ENCODE data around the gene MINDY2. TPM values are rescaled to one million over a fixed set of nuclear protein-coding genes. Genes with fewer than 3 reads are reported as not detected.
"Not testable (repeated sequence)": the region's sequence is repeated elsewhere in the genome, so short reads cannot be mapped to it uniquely, and the experiment has no call there.

Gene MINDY2
- total RNA-seq, 1 donor from 2014 or later, result 14.8 TPM

GRCh38 chr15:58876306-58877106 lies 105.4 kb downstream of the MINDY2 start:
- intact Hi-C loops (cut with micrococcal nuclease), result no loop called here

GRCh38 chr15:58877999-58878825 lies 107.1 kb downstream of the MINDY2 start:
- intact Hi-C loops (cut with micrococcal nuclease), result no loop called here

DNA sequence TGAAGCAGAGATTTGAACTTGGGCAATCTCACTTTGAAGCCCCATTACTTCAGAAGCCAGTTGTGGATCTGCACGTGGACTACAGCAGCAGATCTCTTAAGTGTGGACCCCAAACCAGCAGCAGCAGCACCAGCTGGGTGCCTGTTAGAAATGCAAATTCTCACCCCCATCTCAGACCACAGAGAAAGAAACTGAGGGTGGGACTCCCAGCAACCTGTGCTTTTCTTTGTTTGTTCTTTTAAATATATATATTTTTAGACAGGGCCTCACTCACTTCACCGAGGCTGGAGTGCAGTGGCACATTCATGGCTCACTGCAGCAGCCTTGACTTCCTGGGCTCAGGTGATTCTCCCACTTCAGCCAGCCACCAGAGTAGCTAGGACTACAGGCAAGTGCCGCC lies 109.2 kb downstream of the MINDY2 start:
- intact Hi-C loops (cut with micrococcal nuclease), result no loop called here

DNA sequence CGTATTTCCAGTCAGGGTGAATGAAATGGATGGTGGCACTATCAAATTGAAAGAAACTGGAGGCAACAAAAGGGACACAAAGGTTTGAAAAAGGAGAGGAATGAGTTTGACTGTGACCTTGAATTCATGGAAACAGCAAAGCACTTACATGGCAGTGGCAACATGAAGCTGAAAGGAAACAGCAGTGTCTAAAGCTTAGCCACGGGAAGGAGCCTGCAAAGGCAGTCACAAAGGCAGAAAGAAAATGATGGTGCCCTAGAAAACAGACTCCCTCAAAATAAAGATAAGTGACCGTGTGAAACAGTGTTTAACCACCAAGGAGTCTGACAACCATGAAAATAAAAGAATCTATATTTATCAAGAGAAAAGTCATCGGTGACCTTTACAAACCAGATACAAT lies 111.1 kb downstream of the MINDY2 start:
- intact Hi-C loops (cut with micrococcal nuclease), result no loop called here

DNA sequence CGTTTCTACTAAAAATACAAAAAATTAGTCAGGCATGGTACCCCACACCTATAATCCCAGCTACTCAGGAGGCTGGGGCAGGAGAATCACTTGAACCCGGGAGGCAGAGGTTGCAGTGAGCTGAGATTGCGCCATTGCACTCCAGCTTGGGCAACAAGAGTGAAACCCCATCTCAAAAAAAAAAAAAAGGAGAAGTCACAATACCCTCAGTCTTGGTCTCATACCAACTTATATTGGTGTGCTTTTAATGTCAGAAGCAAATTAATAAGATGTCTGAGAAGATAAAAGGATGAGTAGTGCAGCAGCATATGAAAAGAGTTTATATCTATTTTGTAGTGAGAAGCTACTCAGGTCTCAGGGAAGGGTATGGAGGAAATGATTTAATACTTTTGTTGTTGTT lies 112.8 kb downstream of the MINDY2 start:
- intact Hi-C loops (cut with micrococcal nuclease), result not testable (repeated sequence)

DNA sequence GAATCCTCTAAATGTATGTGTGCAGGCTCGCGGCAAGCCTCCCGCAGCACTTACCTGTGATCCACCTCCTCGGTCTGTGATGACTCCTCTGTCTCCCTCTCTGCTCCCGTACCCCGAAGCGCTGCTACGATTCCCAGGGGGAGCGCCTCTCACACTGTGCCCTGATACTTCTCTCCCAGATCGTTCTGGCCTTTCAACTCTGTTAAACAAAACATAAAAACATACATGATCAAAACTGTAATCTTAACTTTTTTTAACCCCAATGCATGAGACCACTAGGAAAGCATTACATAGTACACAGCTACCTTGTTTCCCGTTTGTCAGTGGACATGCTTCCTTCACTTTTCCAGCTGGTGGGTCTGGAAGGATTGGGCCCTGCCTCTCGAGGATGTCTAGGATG lies 115.8 kb downstream of the MINDY2 start:
- intact Hi-C loops (cut with micrococcal nuclease), result no loop called here

DNA sequence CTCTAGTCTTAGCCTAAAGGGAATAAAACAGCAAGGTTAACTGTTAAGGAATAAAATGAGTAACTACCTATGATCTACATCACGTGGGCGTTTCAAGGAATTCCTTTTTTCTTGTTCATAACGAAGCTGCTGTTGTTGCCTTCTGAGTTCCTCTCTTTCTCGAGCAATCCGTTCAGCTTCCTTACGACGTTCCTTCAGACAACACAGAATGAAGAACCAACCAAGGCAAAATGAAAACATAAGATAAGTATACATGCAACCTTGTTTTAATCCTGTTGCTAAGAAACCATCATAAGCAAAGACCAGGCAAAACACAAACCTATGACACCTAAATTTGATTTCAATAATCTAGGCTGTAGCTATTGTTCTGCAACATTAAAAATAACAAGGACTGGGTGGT lies 118.3 kb downstream of the MINDY2 start:
- intact Hi-C loops (cut with micrococcal nuclease), result no loop called here

DNA sequence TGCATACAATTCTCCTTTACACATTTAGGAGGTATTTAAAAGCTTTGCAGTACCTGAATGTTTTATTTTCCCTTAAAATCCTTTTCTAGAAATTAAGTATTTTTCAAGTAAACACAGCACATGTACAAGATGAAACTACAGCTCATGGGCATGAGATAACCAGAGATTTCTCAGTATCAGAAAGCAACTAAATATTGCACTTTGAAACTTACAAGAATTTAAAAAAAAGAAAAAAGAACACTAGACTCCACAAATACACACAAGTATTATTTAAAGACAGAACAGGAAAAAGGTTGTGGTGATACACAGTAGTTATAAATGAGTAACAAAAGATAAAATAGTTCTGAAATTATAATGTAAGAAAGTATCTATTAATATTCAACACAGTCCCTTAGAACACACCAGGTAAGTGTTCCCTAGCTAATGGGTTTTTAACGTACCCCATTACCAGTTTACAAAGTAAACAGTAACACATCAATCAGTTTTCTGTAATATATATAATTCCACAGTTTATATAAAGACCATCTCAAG lies 127.1 kb downstream of the MINDY2 start:
- intact Hi-C loops (cut with micrococcal nuclease), result no loop called here

GRCh38 chr15:58900631-58901030 lies 129.5 kb downstream of the MINDY2 start:
- intact Hi-C loops (cut with micrococcal nuclease), result no loop called here

DNA sequence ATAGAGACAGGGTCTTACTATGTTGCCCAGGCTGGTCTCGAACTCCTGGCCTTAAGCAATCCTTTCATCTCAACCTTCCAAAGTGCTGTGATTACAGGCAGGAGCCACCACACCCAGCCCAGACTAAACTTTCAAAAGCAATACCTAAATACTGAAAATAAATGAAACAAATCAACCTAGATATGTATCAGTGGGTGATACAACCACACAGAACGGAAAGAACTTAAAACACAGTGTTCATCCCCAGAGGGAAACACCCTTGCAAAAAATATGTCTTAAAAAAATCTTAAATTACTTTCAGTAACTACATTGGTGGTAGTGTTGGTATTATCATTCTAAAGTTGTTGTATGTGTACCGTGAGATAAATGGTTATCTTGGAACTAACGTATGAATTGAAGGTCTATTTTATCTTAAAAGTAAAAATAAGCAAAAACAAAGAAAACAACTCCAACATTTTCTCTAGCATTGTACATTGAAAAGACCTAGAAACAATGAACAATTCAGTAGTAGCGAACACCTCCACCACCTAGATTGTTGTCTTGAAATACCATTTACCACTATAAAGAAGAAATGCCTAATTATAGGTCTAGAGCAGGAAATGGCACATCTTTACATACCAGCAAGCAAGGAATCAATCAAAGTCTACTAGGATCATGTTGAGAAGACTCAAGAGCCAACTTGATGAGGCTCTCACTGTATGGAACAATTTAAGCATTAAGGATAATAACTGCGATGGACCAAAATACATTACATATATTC lies 137.6 kb downstream of the MINDY2 start:
- intact Hi-C loops (cut with micrococcal nuclease), result no loop called here

GRCh38 chr15:58909616-58910015 lies 138.5 kb downstream of the MINDY2 start:
- intact Hi-C loops (cut with micrococcal nuclease), result no loop called here

GRCh38 chr15:58910456-58910855 lies 139.4 kb downstream of the MINDY2 start:
- intact Hi-C loops (cut with micrococcal nuclease), result no loop called here

Other genes starting within 250 kb of the MINDY2 start
- gene ADAM10, start 21.6 kb upstream of the MINDY2 start, total RNA-seq, result 171 and 173 TPM in 2 replicates
- gene SLTM, start 162.4 kb downstream of the MINDY2 start, total RNA-seq, result 136 and 147 TPM in 2 replicates
- 47.0 and 48.2 TPM in 2 replicates for gene RNF111, start 216.4 kb downstream of the MINDY2 start, total RNA-seq